GM12865 (cell line): ENCODE results near the gene IGFBP1.
A peak's percentile ranks its signal among the peaks of the same experiment; 100 is the strongest.

Source experiments
- DNase-seq: peaks from one replicate; pipeline ENCODE4 v3.0.0; 2010; ENCODE audit warnings: low read depth
- H3K4me3 ChIP-seq: 2 replicates; pipeline ENCODE4 v1.5.1; 2011; ENCODE audit warnings: mild to moderate bottlenecking, low read depth, low read length, control low read depth
- CTCF ChIP-seq: IDR thresholded peaks from 2 replicates; pipeline ENCODE4 v1.5.1; 2011; ENCODE audit warnings: low read length, control low read depth, low read depth, inconsistent platforms; ENCODE audit not compliant: insufficient read depth; ENCODE audit errors: missing control alignments

Gene IGFBP1

GRCh38 chr7:45912972-45913371 is 24.7 kb downstream of the IGFBP1 start:
- DNase-seq: no peak
- no peak overlapping the region for H3K4me3 ChIP-seq
- no peak for TF ChIP-seq CTCF

- DNase-seq: no peak
- H3K4me3 ChIP-seq: no peak overlapping the region
- no peak for TF ChIP-seq CTCF
These were observed 26.6 kb downstream of the IGFBP1 start for GRCh38 chr7:45914911-45915310.

- no peak overlapping the region for H3K4me3 ChIP-seq
- no peak for DNase-seq
These were observed 27.3 kb downstream of the IGFBP1 start for GRCh38 chr7:45915606-45916005.

DNA sequence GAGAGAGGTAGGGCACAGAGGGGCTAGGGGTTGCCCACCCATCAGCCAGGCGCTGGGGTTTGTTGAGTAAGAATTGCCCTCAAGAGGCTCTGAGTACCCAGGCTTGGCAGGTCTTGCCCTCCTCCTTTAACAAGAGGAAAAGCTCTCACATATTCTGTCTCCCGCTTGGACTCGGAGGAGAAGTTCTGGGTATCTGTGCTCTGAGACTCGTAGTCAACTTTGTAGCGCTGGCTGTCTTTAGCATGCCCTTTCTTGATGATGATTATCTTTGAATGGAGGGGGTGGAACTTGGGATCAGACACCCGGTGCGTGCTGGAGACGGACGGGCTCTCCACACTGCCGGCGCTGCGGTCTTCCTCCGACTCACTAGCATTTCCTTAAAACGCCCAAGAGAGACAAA is 28.8 kb downstream of the IGFBP1 start:
- TF ChIP-seq CTCF: no peak
- no peak overlapping the region for H3K4me3 ChIP-seq
- no peak for DNase-seq

More at GRCh38 chr7:45915606-45916005, 27.3 kb downstream of the IGFBP1 start:
- TF ChIP-seq CTCF: no peak

DNA sequence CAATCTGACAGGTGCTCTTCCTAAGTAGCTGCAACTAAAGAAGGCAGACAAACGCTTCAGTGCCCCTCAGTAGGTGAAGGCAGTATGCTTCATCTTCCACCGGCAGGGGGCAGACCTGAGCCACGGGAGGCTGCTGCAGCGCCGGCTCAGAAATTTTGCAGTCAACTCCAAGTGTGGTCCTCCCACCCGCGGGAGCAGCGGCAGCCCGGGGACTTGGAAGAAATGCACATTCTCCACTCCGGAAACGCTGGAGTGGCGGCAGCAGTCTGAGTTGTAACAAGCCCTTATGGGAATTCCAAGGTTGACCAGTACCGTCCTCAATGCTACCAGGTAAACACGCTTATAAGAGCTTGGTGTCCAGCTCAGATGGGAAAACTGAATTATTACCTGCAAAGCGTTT is 29.4 kb downstream of the IGFBP1 start:
- H3K4me3 ChIP-seq: no peak overlapping the region
- TF ChIP-seq CTCF: peak; percentile 93
- DNase-seq: peak; percentile 74

DNA sequence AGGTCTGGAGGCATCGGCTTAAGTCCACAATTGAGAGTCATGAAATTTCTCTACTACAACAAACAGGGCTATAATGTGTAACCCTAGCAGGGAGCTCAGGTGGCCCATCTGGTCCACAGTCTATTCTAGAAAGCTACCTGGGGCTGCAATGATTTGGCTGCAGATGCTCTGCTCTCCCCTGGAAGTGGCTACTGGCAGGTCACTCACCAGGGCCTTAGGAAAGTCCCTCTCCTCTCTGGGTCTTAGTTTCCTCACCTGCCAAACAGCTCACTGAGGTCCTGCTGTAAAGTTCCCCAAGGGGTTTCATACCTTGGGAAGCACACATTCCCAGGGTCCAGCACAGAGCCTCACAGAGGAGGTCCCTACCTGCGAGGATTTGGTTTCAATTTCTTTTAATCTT is 30.3 kb downstream of the IGFBP1 start:
- TF ChIP-seq CTCF: no peak
- no peak overlapping the region for H3K4me3 ChIP-seq
- DNase-seq: no peak

DNA sequence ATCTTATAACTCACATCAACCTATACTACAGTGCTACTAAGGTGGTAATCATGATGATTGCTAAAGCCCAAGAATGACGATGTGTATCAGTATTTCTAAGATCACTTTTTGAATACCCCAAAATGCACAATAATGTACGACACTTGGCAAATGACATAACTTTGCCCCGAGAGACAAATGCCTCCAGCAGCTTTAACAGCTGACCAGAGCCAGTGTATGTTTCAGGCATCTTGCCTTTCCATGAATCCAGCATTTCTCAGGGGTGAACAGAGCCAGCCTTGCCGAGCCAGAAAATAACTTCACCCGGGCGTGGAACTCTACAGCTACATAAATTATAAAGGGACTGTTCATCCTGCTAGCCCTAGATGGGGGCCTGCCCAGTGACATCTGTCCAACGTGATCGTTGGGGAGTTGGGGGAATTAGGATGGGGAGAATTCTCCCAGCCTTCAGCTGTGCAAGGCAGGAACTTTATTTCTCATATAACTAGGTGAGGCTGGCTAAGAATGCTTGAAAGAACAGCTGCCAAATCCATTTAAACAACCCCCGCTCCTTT is 31.0 kb downstream of the IGFBP1 start:
- TF ChIP-seq CTCF: no peak
- no peak overlapping the region for H3K4me3 ChIP-seq
- no peak for DNase-seq
